Liver (tissue), 9 donors: Measurements from ENCODE around the gene CAMK2N2. TPM values are rescaled to one million over a fixed set of nuclear protein-coding genes. Genes with fewer than 3 reads are reported as not detected.
A peak's percentile ranks its signal among the peaks of the same experiment; 100 is the strongest.

Experiments
- DNase-seq: peaks from one replicate; pipeline ENCODE4 v3.0.0-alpha.2; 2017; ENCODE audit warnings: low spot score
- H3K27ac ChIP-seq, 2 donors: one replicate each; pipeline ENCODE4 v1.7.0; 2013; ENCODE audit warnings: inconsistent platforms in 2 of 2, low read length in 2 of 2, control low read depth in 1 of 2, low read depth in 1 of 2, mild to moderate bottlenecking in 1 of 2
- H3K27me3 ChIP-seq, 4 donors: one replicate each; pipeline versions ENCODE4 v1.6.1 to v1.7.0; 2013; ENCODE audit warnings: low read length in 3 of 4, inconsistent platforms in 1 of 4, mild to moderate bottlenecking in 1 of 4, moderate library complexity in 1 of 4; ENCODE audit not compliant: control insufficient read depth in 4 of 4, insufficient read depth in 4 of 4
- H3K36me3 ChIP-seq, 4 donors: one replicate each; pipeline versions ENCODE4 v1.6.1 to v1.7.0; 2013; ENCODE audit warnings: low read length in 3 of 4, mild to moderate bottlenecking in 3 of 4, low read depth in 1 of 4, moderate library complexity in 1 of 4; ENCODE audit not compliant: control insufficient read depth in 4 of 4, insufficient read depth in 3 of 4
- H3K4me1 ChIP-seq, 4 donors: one replicate each; pipeline versions ENCODE4 v1.6.1 to v1.7.0; 2013; ENCODE audit warnings: low read length in 3 of 4, mild to moderate bottlenecking in 3 of 4, moderate library complexity in 1 of 4; ENCODE audit not compliant: control insufficient read depth in 4 of 4, insufficient read depth in 4 of 4
- H3K4me3 ChIP-seq, 3 donors: one replicate each; pipeline versions ENCODE4 v1.6.1 to v1.7.0; 2013; ENCODE audit warnings: low read length in 3 of 3, control low read depth in 1 of 3, low read depth in 1 of 3, mild to moderate bottlenecking in 1 of 3
- H3K9ac ChIP-seq, 2 donors: one replicate each; pipeline ENCODE4 v1.7.0; 2013; ENCODE audit warnings: low read length in 2 of 2, mild to moderate bottlenecking in 2 of 2, moderate library complexity in 2 of 2, control low read depth in 1 of 2, low read depth in 1 of 2
- H3K9me3 ChIP-seq, 4 donors: one replicate each; pipeline versions ENCODE4 v1.6.1 to v1.7.0; 2013; ENCODE audit warnings: low read length in 3 of 4; ENCODE audit not compliant: control insufficient read depth in 4 of 4
- ATF3 ChIP-seq: IDR thresholded peaks from 2 replicates; pipeline ENCODE4 v1.6.1; 2016; ENCODE audit warnings: antibody characterized with exemption
- CTCF ChIP-seq: fragments of 150-350 bp; IDR thresholded peaks from 2 replicates; pipeline ENCODE4 v1.5.1; 2017; ENCODE audit warnings: improper control_type of control experiment, low read depth, low read length; ENCODE audit not compliant: missing input control
- EGR1 ChIP-seq, 2 donors: IDR thresholded peaks; 2 replicates each; pipeline ENCODE4 v1.6.1; 2016 to 2018; ENCODE audit warnings: antibody characterized with exemption in 2 of 2, low read depth in 2 of 2
- FOXA1 ChIP-seq: IDR thresholded peaks from 2 replicates; pipeline ENCODE4 v1.6.1; 2016; ENCODE audit warnings: antibody characterized with exemption
- GABPA ChIP-seq, 2 donors: IDR thresholded peaks in 1 of 2; conservative IDR thresholded peaks in 1 of 2; 2 replicates each; pipeline ENCODE4 v1.6.1; 2016; ENCODE audit warnings: antibody characterized with exemption in 2 of 2, mild to moderate bottlenecking in 1 of 2, moderate library complexity in 1 of 2
- HNF4A ChIP-seq, 2 donors: conservative IDR thresholded peaks; 2 replicates each; pipeline ENCODE4 v1.6.1; 2016; ENCODE audit warnings: antibody characterized with exemption in 2 of 2, mild to moderate bottlenecking in 2 of 2
- HNF4G ChIP-seq: IDR thresholded peaks from 2 replicates; pipeline ENCODE4 v1.6.1; 2016; ENCODE audit warnings: antibody characterized with exemption
- JUND ChIP-seq, 2 donors: IDR thresholded peaks; 2 replicates each; pipeline ENCODE4 v1.6.1; 2016; ENCODE audit warnings: antibody characterized with exemption in 2 of 2
- MAX ChIP-seq: IDR thresholded peaks from 2 replicates; pipeline ENCODE4 v1.6.1; 2016; ENCODE audit warnings: antibody characterized with exemption
- NR2F2 ChIP-seq: IDR thresholded peaks from 2 replicates; pipeline ENCODE4 v1.6.1; 2016; ENCODE audit warnings: antibody characterized with exemption
- RAD21 ChIP-seq, 2 donors: IDR thresholded peaks; 2 replicates each; pipeline ENCODE4 v1.6.1; 2016; ENCODE audit warnings: antibody characterized with exemption in 2 of 2, mild to moderate bottlenecking in 2 of 2
- REST ChIP-seq: IDR thresholded peaks from 2 replicates; pipeline ENCODE4 v1.6.1; 2016; ENCODE audit warnings: antibody characterized with exemption, mild to moderate bottlenecking
- RXRA ChIP-seq, 2 donors: IDR thresholded peaks; 2 replicates each; pipeline ENCODE4 v1.6.1; 2017 to 2018; ENCODE audit warnings: antibody characterized with exemption in 2 of 2, mild to moderate bottlenecking in 1 of 2
- SP1 ChIP-seq: IDR thresholded peaks from 2 replicates; pipeline ENCODE4 v1.6.1; 2018; ENCODE audit warnings: antibody characterized with exemption, mild to moderate bottlenecking
- TAF1 ChIP-seq: conservative IDR thresholded peaks from 2 replicates; pipeline ENCODE4 v1.6.1; 2016; ENCODE audit warnings: antibody characterized with exemption, mild to moderate bottlenecking
- YY1 ChIP-seq: IDR thresholded peaks from 2 replicates; pipeline ENCODE4 v1.6.1; 2016; ENCODE audit warnings: antibody characterized with exemption, mild to moderate bottlenecking
- ZBTB33 ChIP-seq: IDR thresholded peaks from 2 replicates; pipeline ENCODE4 v1.6.1; 2016; ENCODE audit warnings: antibody characterized with exemption
- WGBS: extraction: QIAGEN DNeasy Blood & Tissue Kit; methylation state at CpG from one replicate; pipeline ENCODE4 v1.1.7; 2013; 5-methylcytosine and 5-hydroxymethylcytosine counted together
- polyA plus RNA-seq, 2 donors: library from polyadenylated mRNA; stranded (reverse) in 1 of 2; unstranded in 1 of 2; fragments of 200-250 nt in 1 of 2; fragments of >200 nt in 1 of 2; fragmentation: Nextera tagmentation in 1 of 2; extraction: Ambion mirVana in 1 of 2; gene quantifications; one replicate each; pipeline versions ENCODE4 v1.2.1 to v1.2.3, GENCODE V29; 2013 to 2015
- total RNA-seq, 2 donors: library from RNA; depleted of rRNA; stranded (reverse); fragments of >200 nt; gene quantifications; one replicate each; pipeline ENCODE4 v1.2.3, GENCODE V29; 2014
- donor health status: healthy.
- donor health status: healthy.
- donor health status: healthy.
- donor health status: healthy.
- donor health status: healthy.

The CAMK2N2 gene
- not detected for total RNA-seq
- under 1 TPM in 1 of 2 donors, not detected in 1; 0.61 TPM for polyA plus RNA-seq

- no peak within 1 kb of the TSS for H3K27ac ChIP-seq
- peak within 1 kb of the TSS in 2 of 3 donors; percentile 9 to 67 for H3K4me3 ChIP-seq
- H3K4me1 ChIP-seq = peaks cover 9 to 29% (median 14%) of the 10 kb centered on the region in 4 donors
- no peaks in the 10 kb centered on the region for H3K9me3 ChIP-seq
- under 1% methylated on average over 67 of the region's 67 CpGs for WGBS
- no peak for DNase-seq
- H3K36me3 ChIP-seq = peaks cover 0 to 5% (median 0%) of the 10 kb centered on the region in 4 donors
- H3K27me3 ChIP-seq = no peaks in the 10 kb centered on the region
- no peak for TF ChIP-seq NR2F2
- TF ChIP-seq TAF1 = no peak
- TF ChIP-seq RAD21 (IDR thresholded peaks at IDR 0.05) = no peak
- TF ChIP-seq RXRA (IDR thresholded peaks at IDR 0.05) = no peak
- peak in 1 of 2 donors; percentile 5 for TF ChIP-seq HNF4A (conservative IDR thresholded peaks at IDR 0.05)
- TF ChIP-seq ZBTB33 = no peak
- no peak for TF ChIP-seq FOXA1
- no peak for TF ChIP-seq REST
- H3K9ac ChIP-seq = no peak within 1 kb of the TSS
These were observed at the start of gene CAMK2N2 for GRCh38 chr3:184261270-184261853. Gene CAMK2N2, minus strand, starts transcription at chr3:184261553. Its CDS starts 268 bp downstream, at chr3:184261285.

- TF ChIP-seq GABPA (IDR thresholded peaks at IDR 0.05 in 1 of 2, conservative IDR thresholded peaks at IDR 0.05 in 1 of 2) = no peak
- TF ChIP-seq HNF4A (conservative IDR thresholded peaks at IDR 0.05) = no peak
- TF ChIP-seq JUND (IDR thresholded peaks at IDR 0.05) = no peak
- TF ChIP-seq RAD21 (IDR thresholded peaks at IDR 0.05) = no peak
- TF ChIP-seq SP1 = no peak
- TF ChIP-seq YY1 = no peak
- TF ChIP-seq CTCF = no peak
- no peak for TF ChIP-seq REST
- no peak for TF ChIP-seq EGR1 (IDR thresholded peaks at IDR 0.05; ENCODE audit: low read depth in 2 of 2)
- no peak for TF ChIP-seq HNF4G
- no peak for TF ChIP-seq FOXA1
- TF ChIP-seq NR2F2 = no peak
- TF ChIP-seq ATF3 = no peak
- no peak for TF ChIP-seq RXRA (IDR thresholded peaks at IDR 0.05)
- no peak for TF ChIP-seq TAF1
- TF ChIP-seq MAX = no peak
- TF ChIP-seq ZBTB33 = no peak
- Histone ChIP-seq H3K9ac (no peak overlapping the region), H3K4me1 (peaks cover 0 to 7% (median 5%) of the 10 kb centered on the region in 4 donors), H3K9me3 (no peaks in the 10 kb centered on the region), H3K36me3 (peaks cover 10 to 48% (median 43%) of the 10 kb centered on the region in 4 donors), H3K4me3 (no peak overlapping the region), H3K27ac (no peak overlapping the region), H3K27me3 (no peaks in the 10 kb centered on the region)
- 87% methylated on average over 7 of the region's 7 CpGs for WGBS
- DNase-seq = no peak
These were observed 47.4 kb upstream of the CAMK2N2 start for GRCh38 chr3:184308744-184309143.
